NB4 (cell line): ENCODE data around the gene FILIP1L.

ENCODE experiments used
- MYC ChIP-seq: IDR thresholded peaks from 2 replicates; pipeline ENCODE4 v1.6.1; 2011; ENCODE audit warnings: low read depth, low read length
- POLR2A ChIP-seq: IDR thresholded peaks from 2 replicates; pipeline ENCODE4 v1.6.1; 2011; ENCODE audit warnings: mild to moderate bottlenecking; ENCODE audit not compliant: insufficient read length; ENCODE audit errors: extremely low read depth
- TF ChIP-seq, protein P1 (sequence below): IDR thresholded peaks from one replicate; pipeline ENCODE4 v1.5.1; 2012; ENCODE audit warnings: low read depth, low read length
- TF ChIP-seq, protein P2 (sequence below): IDR thresholded peaks from 2 replicates; pipeline ENCODE4 v1.6.1; 2011; ENCODE audit warnings: low read depth, low read length

DNA sequence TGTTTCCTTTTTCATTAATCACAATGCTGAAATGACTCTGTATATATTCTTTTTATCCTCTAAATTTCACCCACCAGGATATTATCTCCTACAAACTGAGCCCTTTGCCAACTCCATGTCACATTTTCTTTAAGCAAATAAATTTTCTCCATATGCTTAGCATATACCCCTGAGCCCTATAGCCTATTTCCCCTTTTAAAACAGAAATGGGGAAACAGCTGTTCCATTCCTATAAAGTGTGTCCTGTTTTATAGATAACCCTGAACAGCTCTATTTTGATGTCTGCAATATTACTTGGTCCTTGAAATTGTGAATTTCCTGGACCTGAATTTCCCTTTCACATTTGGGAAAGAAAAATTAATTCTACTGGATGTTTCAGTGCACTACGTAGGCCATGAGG, 15.6 kb upstream of the FILIP1L start:
- TF ChIP-seq, protein P1, sequence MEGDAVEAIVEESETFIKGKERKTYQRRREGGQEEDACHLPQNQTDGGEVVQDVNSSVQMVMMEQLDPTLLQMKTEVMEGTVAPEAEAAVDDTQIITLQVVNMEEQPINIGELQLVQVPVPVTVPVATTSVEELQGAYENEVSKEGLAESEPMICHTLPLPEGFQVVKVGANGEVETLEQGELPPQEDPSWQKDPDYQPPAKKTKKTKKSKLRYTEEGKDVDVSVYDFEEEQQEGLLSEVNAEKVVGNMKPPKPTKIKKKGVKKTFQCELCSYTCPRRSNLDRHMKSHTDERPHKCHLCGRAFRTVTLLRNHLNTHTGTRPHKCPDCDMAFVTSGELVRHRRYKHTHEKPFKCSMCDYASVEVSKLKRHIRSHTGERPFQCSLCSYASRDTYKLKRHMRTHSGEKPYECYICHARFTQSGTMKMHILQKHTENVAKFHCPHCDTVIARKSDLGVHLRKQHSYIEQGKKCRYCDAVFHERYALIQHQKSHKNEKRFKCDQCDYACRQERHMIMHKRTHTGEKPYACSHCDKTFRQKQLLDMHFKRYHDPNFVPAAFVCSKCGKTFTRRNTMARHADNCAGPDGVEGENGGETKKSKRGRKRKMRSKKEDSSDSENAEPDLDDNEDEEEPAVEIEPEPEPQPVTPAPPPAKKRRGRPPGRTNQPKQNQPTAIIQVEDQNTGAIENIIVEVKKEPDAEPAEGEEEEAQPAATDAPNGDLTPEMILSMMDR, result no peak
- TF ChIP-seq POLR2A, result no peak
- TF ChIP-seq, protein P2, sequence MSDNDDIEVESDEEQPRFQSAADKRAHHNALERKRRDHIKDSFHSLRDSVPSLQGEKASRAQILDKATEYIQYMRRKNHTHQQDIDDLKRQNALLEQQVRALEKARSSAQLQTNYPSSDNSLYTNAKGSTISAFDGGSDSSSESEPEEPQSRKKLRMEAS, result no peak
- TF ChIP-seq MYC, result no peak
